LNCAP (cell line): ENCODE data around the gene CDK5R1.

Experiments used
- CTCF ChIP-seq: fragments of 450-650 bp; IDR thresholded peaks from 2 replicates; pipeline ENCODE4 v1.5.1; 2017; ENCODE audit warnings: mild to moderate bottlenecking

CDK5R1 gene

GRCh38 chr17:32486701-32487472 lies at the start of gene CDK5R1:
TSS of gene CDK5R1 (plus strand) at chr17:32486993. CDS start at chr17:32487621, 628 bp downstream.
- TF ChIP-seq CTCF = no peak

GRCh38 chr17:32440722-32441121 lies 46.1 kb upstream of the CDK5R1 start:
- no peak for TF ChIP-seq CTCF

GRCh38 chr17:32441886-32442285 lies 44.9 kb upstream of the CDK5R1 start:
- no peak for TF ChIP-seq CTCF

GRCh38 chr17:32443827-32444300 lies 42.9 kb upstream of the CDK5R1 start:
- TF ChIP-seq CTCF = no peak; the same call in 1 of the 2 replicates

GRCh38 chr17:32444301-32445073 lies 42.3 kb upstream of the CDK5R1 start, which contains the start of gene PSMD11:
TSS of gene PSMD11 (plus strand) at chr17:32444510. CDS start at chr17:32444524, 14 bp downstream.
- peak; percentile 90; the same call in 1 of the 2 replicates for TF ChIP-seq CTCF

GRCh38 chr17:32445074-32445415 lies 41.7 kb upstream of the CDK5R1 start:
- TF ChIP-seq CTCF = no peak

- no peak for TF ChIP-seq CTCF
These were observed 41.3 kb upstream of the CDK5R1 start for GRCh38 chr17:32445497-32445896.
